ENCODE results near the gene PTPN14. TPM values are rescaled to one million over a fixed set of nuclear protein-coding genes. Genes with fewer than 3 reads are reported as not detected.
"Not testable (repeated sequence)": the region's sequence is repeated elsewhere in the genome, so short reads cannot be mapped to it uniquely, and the experiment has no call there.

The PTPN14 gene
- total and polyA plus RNA-seq, 12 donors, result 5.0 to 71.6 (median 42.3) TPM

- H3K9me3 ChIP-seq, result peaks cover 0 to 11% (median 0%) of the 10 kb centered on the region in 11 donors
- H3K4me3 ChIP-seq, result no peak overlapping the region
- DNase-seq, result no peak
- 95 to 96% methylated on average over 6 of the region's 6 CpGs for WGBS, 2 donors
- TF ChIP-seq CTCF (IDR thresholded peaks at IDR 0.05), result no peak
- intact Hi-C loops (cut with DNase I), result no loop called here
- no peak for ATAC-seq
- H3K4me1 ChIP-seq, result peaks cover 2 to 39% (median 21%) of the 10 kb centered on the region in 9 donors
- H3K36me3 ChIP-seq, result peaks cover 0 to 2% (median 0%) of the 10 kb centered on the region in 9 donors
- no peaks in the 10 kb centered on the region for H3K27me3 ChIP-seq
- no peak overlapping the region for H3K27ac ChIP-seq
Measured at GRCh38 chr1:214510914-214511638, 40.3 kb downstream of the PTPN14 start.

GRCh38 chr1:214510477-214510876, 40.9 kb downstream of the PTPN14 start:
- DNase-seq (no peak), ATAC-seq (no peak)
- no peak overlapping the region for H3K27ac ChIP-seq
- peaks cover under 1 to 38% (median 15%) of the 10 kb centered on the region in 9 donors for H3K4me1 ChIP-seq
- TF ChIP-seq CTCF (IDR thresholded peaks at IDR 0.05), result no peak
- peaks cover 0 to 11% (median 0%) of the 10 kb centered on the region in 11 donors for H3K9me3 ChIP-seq
- intact Hi-C loops (cut with DNase I), result no loop called here
- no peak overlapping the region for H3K4me3 ChIP-seq
- peaks cover 0 to 2% (median 0%) of the 10 kb centered on the region in 9 donors for H3K36me3 ChIP-seq
- H3K27me3 ChIP-seq, result no peaks in the 10 kb centered on the region

- H3K27me3 ChIP-seq; H3K27ac ChIP-seq; H3K4me3 ChIP-seq; H3K36me3 ChIP-seq; DNase-seq; ATAC-seq; intact Hi-C loops (cut with DNase I): not testable (repeated sequence)
- Histone ChIP-seq H3K4me1 (peaks cover 0 to 39% (median 7%) of the 10 kb centered on the region in 9 donors), H3K9me3 (peaks cover 0 to 11% (median 0%) of the 10 kb centered on the region in 11 donors)
- 89 to 96% methylated on average over 3 of the region's 3 CpGs for WGBS, 2 donors
Measured at GRCh38 chr1:214509622-214510021, 41.8 kb downstream of the PTPN14 start.

GRCh38 chr1:214506972-214507431, 44.4 kb downstream of the PTPN14 start:
- no peak for TF ChIP-seq CTCF (IDR thresholded peaks at IDR 0.05)
- Histone ChIP-seq H3K36me3 (peaks cover 0 to 2% (median 0%) of the 10 kb centered on the region in 9 donors), H3K9me3 (peaks cover 0 to 11% (median 0%) of the 10 kb centered on the region in 11 donors), H3K27ac (no peak overlapping the region), H3K27me3 (no peaks in the 10 kb centered on the region), H3K4me1 (peaks cover 0 to 25% (median 2%) of the 10 kb centered on the region in 9 donors), H3K4me3 (no peak overlapping the region)
- ATAC-seq (no peak), DNase-seq (no peak)
- intact Hi-C loops (cut with DNase I), result no loop called here
- 75 to 77% methylated on average over 2 of the region's 2 CpGs for WGBS, 2 donors

- Histone ChIP-seq H3K27me3 (no peaks in the 10 kb centered on the region), H3K4me1 (peaks cover 0 to 33% (median 0%) of the 10 kb centered on the region in 9 donors), H3K9me3 (peaks cover 0 to 11% (median 0%) of the 10 kb centered on the region in 11 donors), H3K27ac (no peak overlapping the region), H3K4me3 (no peak overlapping the region), H3K36me3 (peaks cover 0 to 2% (median 0%) of the 10 kb centered on the region in 9 donors)
- intact Hi-C loops (cut with DNase I), result no loop called here
- no peak for TF ChIP-seq CTCF (IDR thresholded peaks at IDR 0.05)
- 67 to 70% methylated on average over 8 of the region's 8 CpGs for WGBS, 2 donors
- ATAC-seq (peak in 2 of 8 donors; percentile 52 to 64), DNase-seq (no peak)
Measured at GRCh38 chr1:214505134-214505533, 46.3 kb downstream of the PTPN14 start.
